Subcutaneous adipose tissue (tissue), 4 donors: Measurements from ENCODE around the gene UNC93B1. TPM values are rescaled to one million over a fixed set of nuclear protein-coding genes. Genes with fewer than 3 reads are reported as not detected.

Experiments used
- CTCF ChIP-seq: fragments of 450-650 bp; IDR thresholded peaks from one replicate; pipeline ENCODE4 v1.5.1; 2016; ENCODE audit warnings: low read depth, mild to moderate bottlenecking, control low read depth, antibody characterized with exemption, moderate library complexity
- small RNA-seq: library from RNA; depleted of rRNA; stranded (forward); fragments of <200 nt; gene quantifications from one replicate; pipeline ENCODE3, GENCODE V24; 2016
- total RNA-seq, 4 donors: library from RNA; depleted of rRNA; stranded (reverse); fragments of >200 nt; gene quantifications; one replicate each; pipeline ENCODE4 v1.1.0, GENCODE V29; 2016

The UNC93B1 gene
- total RNA-seq, 4 donors from 2014 or later = 30.7 to 94.0 (median 47.4) TPM

GRCh38 chr11:67996622-67997474 is 7.0 kb downstream of the UNC93B1 start:
- no peak for TF ChIP-seq CTCF

DNA sequence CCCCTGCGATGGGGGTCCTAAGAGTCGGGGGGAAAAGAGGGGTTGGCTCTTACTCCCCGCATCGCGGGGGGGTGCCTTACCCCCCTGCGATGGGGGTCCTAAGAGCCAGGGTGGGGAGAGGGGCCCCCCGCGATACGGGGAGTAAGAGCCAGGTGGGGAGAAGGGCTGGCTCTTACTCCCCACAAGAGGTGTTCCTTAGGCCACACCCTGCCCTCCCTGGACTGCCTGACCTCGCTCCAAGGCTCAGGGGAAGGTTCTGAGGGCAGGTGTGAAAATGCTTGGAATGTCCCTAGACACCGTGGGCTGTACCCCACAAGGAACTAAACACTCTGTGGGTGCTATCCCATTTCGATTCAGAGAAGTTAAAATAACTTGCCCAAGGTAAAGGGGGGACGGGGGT is 7.8 kb downstream of the UNC93B1 start:
- TF ChIP-seq CTCF = no peak

GRCh38 chr11:67983951-67984350 is 19.9 kb downstream of the UNC93B1 start:
- no peak for TF ChIP-seq CTCF

Small RNA genes lying within 50 kb of the gene (small RNA-seq; reads per million reads assigned to genes)
- gene MIR6753 = not detected

Other genes starting within 250 kb of the UNC93B1 start
- gene ALDH3B1, start 6.2 kb upstream of the UNC93B1 start, total RNA-seq = 10 to 100 TPM; 11.7 to 43.5 (median 22.3) TPM
- 100 to 1,000 TPM in 1 of 4 donors, 10 to 100 TPM in 3; 69.8 to 143 (median 80.2) TPM for gene NDUFS8, start 26.6 kb upstream of the UNC93B1 start, total RNA-seq
- 100 to 1,000 TPM in 2 of 4 donors, 10 to 100 TPM in 2; 56.4 to 145 (median 118) TPM for gene TCIRG1, start 34.9 kb upstream of the UNC93B1 start, total RNA-seq
- 10 to 100 TPM; 50.2 to 78.7 (median 59.6) TPM for gene CHKA, start 117.3 kb upstream of the UNC93B1 start, total RNA-seq
- 10 to 100 TPM; 30.6 to 42.8 (median 37.9) TPM for gene KMT5B, start 209.2 kb upstream of the UNC93B1 start, total RNA-seq